Calu3 (cell line): ENCODE measurements around the gene CCDC141. TPM values are rescaled to one million over a fixed set of nuclear protein-coding genes. Genes with fewer than 3 reads are reported as not detected.

ENCODE experiments used
- BruUV-seq: library from RNA; stranded (reverse); fragments of 400-500 nt; replicated peaks from 2 replicates; lab custom pipeline; 2021; lab: Mats Ljungman, UMichigan
- CTCF ChIA-PET: fragments of 300-600 bp; sonication (Branson Sonifier 250); formaldehyde crosslinking; loops from one replicate; lab custom pipeline; 2022; ENCODE audit warnings: antibody characterized with exemption; lab: Charles Lee
- DNase-seq: peaks from one replicate; pipeline ENCODE4 v3.0.0; 2022
- H3K27ac Mint-ChIP-seq: one replicate; pipeline ENCODE4 v1.8.0; 2022; ENCODE audit warnings: mixed read lengths; ENCODE audit not compliant: unreplicated experiment
- H3K27me3 Mint-ChIP-seq: one replicate; pipeline ENCODE4 v1.8.0; 2022; ENCODE audit warnings: mixed read lengths; ENCODE audit not compliant: unreplicated experiment
- H3K36me3 Mint-ChIP-seq: one replicate; pipeline ENCODE4 v1.8.0; 2022; ENCODE audit warnings: mild to moderate bottlenecking, moderate library complexity, mixed read lengths; ENCODE audit not compliant: insufficient read depth, unreplicated experiment
- H3K4me1 Mint-ChIP-seq: one replicate; pipeline ENCODE4 v1.8.0; 2022; ENCODE audit warnings: mild to moderate bottlenecking, low read depth, mixed read lengths; ENCODE audit not compliant: unreplicated experiment
- H3K4me3 Mint-ChIP-seq: one replicate; pipeline ENCODE4 v1.8.0; 2022; ENCODE audit warnings: mild to moderate bottlenecking, low read depth, moderate library complexity, mixed read lengths; ENCODE audit not compliant: unreplicated experiment
- H3K9me3 Mint-ChIP-seq: one replicate; pipeline ENCODE4 v1.8.0; 2022; ENCODE audit warnings: low read depth, mixed read lengths; ENCODE audit not compliant: unreplicated experiment
- intact Hi-C: fragments of 100-400 bp; cut with micrococcal nuclease; formaldehyde crosslinking; loops from one replicate; pipeline ENCODE4 v1.10.0; 2022; ENCODE audit not compliant: unreplicated experiment
- total RNA-seq: library from RNA; stranded (reverse); gene quantifications from 2 replicates; pipeline ENCODE4 v1.2.3, GENCODE V29; 2022
- TF ChIP-seq, protein P1 (sequence below): fragments of 200-600 bp; IDR thresholded peaks from one replicate; pipeline ENCODE4 v1.8.0; 2022; ENCODE audit warnings: antibody characterized with exemption; ENCODE audit not compliant: unreplicated experiment

CCDC141 gene
- total RNA-seq, 1 experiment from 2014 or later, result 0.07 TPM

DNA sequence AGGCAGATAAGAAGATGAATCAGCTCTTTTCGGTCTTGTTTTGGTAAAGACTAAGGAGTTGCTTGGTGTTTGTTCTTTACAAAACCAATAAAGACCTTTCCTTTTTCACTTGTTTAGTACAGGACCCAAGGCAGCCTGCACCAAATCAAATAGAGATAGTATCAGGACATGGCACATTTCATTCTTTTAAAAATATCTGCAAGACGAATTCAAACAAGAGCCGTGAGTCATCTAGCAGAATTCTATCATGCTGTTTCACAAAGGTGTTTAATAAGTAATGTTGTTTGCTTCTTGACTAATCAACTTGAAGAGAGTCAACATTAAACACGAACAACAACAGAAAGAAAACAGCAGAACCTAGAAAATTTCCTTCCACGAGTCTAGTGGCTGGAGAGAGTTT is 139.9 kb downstream of the CCDC141 start:
- H3K36me3 Mint-ChIP-seq, result no peaks in the 10 kb centered on the region
- H3K27ac Mint-ChIP-seq, result no peak overlapping the region
- H3K4me3 Mint-ChIP-seq, result no peak overlapping the region
- no peaks in the 10 kb centered on the region for H3K9me3 Mint-ChIP-seq
- intact Hi-C loops, result no loop called here
- TF ChIP-seq, protein P1, sequence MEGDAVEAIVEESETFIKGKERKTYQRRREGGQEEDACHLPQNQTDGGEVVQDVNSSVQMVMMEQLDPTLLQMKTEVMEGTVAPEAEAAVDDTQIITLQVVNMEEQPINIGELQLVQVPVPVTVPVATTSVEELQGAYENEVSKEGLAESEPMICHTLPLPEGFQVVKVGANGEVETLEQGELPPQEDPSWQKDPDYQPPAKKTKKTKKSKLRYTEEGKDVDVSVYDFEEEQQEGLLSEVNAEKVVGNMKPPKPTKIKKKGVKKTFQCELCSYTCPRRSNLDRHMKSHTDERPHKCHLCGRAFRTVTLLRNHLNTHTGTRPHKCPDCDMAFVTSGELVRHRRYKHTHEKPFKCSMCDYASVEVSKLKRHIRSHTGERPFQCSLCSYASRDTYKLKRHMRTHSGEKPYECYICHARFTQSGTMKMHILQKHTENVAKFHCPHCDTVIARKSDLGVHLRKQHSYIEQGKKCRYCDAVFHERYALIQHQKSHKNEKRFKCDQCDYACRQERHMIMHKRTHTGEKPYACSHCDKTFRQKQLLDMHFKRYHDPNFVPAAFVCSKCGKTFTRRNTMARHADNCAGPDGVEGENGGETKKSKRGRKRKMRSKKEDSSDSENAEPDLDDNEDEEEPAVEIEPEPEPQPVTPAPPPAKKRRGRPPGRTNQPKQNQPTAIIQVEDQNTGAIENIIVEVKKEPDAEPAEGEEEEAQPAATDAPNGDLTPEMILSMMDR, result no peak
- no TSS peak for BruUV-seq
- CTCF ChIA-PET, result interaction anchor here (0.5 to 1.3 kb wide), 3 partner anchors 19 to 208 kb away, joined by 3 to 5 read pairs (median 5); no protein-coding TSS in a partner anchor
- H3K27me3 Mint-ChIP-seq, result no peaks in the 10 kb centered on the region
- H3K4me1 Mint-ChIP-seq, result peaks cover 7% of the 10 kb centered on the region
- DNase-seq, result no peak

DNA sequence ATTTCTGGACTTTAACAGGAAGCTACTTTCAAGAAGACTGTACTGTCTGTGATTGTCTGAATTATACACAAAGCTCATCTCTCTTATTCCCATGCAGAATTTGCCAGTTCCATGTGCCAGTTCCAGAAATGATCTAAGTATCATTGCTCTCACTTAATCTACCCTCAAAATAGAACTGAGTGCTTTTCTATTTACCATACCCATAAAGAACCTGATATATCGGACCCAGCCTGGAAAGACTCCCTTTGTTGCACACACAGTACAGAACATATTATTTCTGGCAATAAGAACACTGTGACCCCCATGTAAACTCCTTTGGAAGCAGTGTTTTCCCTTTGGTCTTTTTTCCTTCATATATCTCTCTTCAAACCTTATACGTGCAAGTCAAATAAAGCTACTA is 140.4 kb downstream of the CCDC141 start:
- Mint-ChIP-seq H3K9me3 (no peaks in the 10 kb centered on the region), H3K27ac (no peak overlapping the region), H3K36me3 (no peaks in the 10 kb centered on the region), H3K4me3 (no peak overlapping the region), H3K4me1 (peaks cover 7% of the 10 kb centered on the region), H3K27me3 (no peaks in the 10 kb centered on the region)
- TF ChIP-seq, protein P1, result no peak
- no TSS peak for BruUV-seq
- intact Hi-C loops, result no loop called here
- no peak for DNase-seq
- CTCF ChIA-PET, result interaction anchor here (0.7 to 1.4 kb wide), 3 partner anchors 18 to 148 kb away, joined by 3 to 5 read pairs (median 5); no protein-coding TSS in a partner anchor

DNA sequence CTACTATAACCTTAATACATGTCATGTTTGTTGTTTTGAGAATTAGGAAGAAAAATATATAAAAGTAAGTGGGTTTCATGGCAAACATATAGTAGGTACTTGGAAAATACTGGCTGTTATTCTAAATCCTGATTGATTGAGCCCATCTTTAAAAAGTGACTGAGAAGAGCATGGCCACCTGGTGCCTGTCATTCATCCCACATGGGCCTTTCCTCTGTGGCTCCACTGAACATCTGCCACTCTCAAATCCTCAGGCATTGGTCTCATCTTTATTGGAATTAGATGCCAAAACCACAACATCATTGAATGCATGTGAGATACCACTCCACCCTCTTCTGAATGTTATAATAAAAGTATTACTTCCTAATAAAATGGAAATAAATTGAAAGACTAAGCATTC is 141.1 kb downstream of the CCDC141 start:
- H3K27ac Mint-ChIP-seq, result no peak overlapping the region
- TF ChIP-seq, protein P1, result no peak
- no peaks in the 10 kb centered on the region for H3K36me3 Mint-ChIP-seq
- intact Hi-C loops, result no loop called here
- BruUV-seq, result no TSS peak
- peaks cover 7% of the 10 kb centered on the region for H3K4me1 Mint-ChIP-seq
- DNase-seq, result no peak
- no peaks in the 10 kb centered on the region for H3K9me3 Mint-ChIP-seq
- no peak overlapping the region for H3K4me3 Mint-ChIP-seq
- CTCF ChIA-PET, result interaction anchor here (1.4 kb wide), 1 partner anchor 147 kb away, joined by 3 read pairs; no protein-coding TSS in a partner anchor
- H3K27me3 Mint-ChIP-seq, result no peaks in the 10 kb centered on the region

DNA sequence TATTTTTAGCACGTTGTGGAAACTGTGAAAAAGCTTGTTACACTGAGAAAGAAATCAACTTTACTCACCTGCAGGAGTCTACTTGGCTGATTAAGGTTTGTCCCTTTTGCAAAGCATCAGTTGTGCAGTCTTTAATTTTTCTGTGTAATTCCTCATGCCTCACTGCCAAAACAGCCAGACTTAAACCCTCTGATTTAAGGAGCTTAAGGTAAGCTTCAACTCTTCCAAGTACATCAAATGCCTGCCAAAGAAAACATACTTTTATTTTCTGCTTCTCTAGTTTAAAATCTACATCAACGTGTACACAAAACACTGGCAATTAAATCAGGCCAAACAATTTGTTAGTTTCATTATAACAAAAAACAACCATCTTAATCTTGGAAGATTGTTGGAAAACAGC is 144.7 kb downstream of the CCDC141 start:
- TF ChIP-seq, protein P1, result no peak
- no peaks in the 10 kb centered on the region for H3K4me1 Mint-ChIP-seq
- no TSS peak for BruUV-seq
- H3K27ac Mint-ChIP-seq, result no peak overlapping the region
- intact Hi-C loops, result no loop called here
- CTCF ChIA-PET, result interaction anchor here (1.0 kb wide), 1 partner anchor 14 kb away, joined by 3 read pairs; no protein-coding TSS in a partner anchor
- DNase-seq, result no peak
- H3K36me3 Mint-ChIP-seq, result no peaks in the 10 kb centered on the region
- no peaks in the 10 kb centered on the region for H3K27me3 Mint-ChIP-seq
- H3K9me3 Mint-ChIP-seq, result no peaks in the 10 kb centered on the region
- no peak overlapping the region for H3K4me3 Mint-ChIP-seq
